Esophagus squamous epithelium (tissue), 5 donors: ENCODE results near the gene UBE2I. TPM values are rescaled to one million over a fixed set of nuclear protein-coding genes. Genes with fewer than 3 reads are reported as not detected.

Experiments used
- DNase-seq: peaks from one replicate; lab custom pipeline; 2025; lab: John Stamatoyannopoulos, UW
- H3K27ac ChIP-seq, 4 donors: fragments of 200-600 bp; sonication (generic); one replicate each; pipeline ENCODE4 v1.5.1; 2016 to 2019; ENCODE audit warnings: mild to moderate bottlenecking in 1 of 4
- H3K27me3 ChIP-seq, 4 donors: fragments of 200-600 bp; sonication (generic); 1 replicate in 3 of 4; 2 replicates in 1 of 4; pipeline versions ENCODE4 v1.5.1 to v1.6.0; 2017 to 2021; ENCODE audit warnings: antibody characterized with exemption in 1 of 4
- H3K36me3 ChIP-seq, 3 donors: fragments of 200-600 bp; sonication (generic); one replicate each; pipeline ENCODE4 v1.5.1; 2016 to 2019
- H3K4me1 ChIP-seq, 3 donors: fragments of 200-600 bp; sonication (generic); one replicate each; pipeline ENCODE4 v1.5.1; 2017 to 2019
- H3K4me3 ChIP-seq, 4 donors: fragments of 200-600 bp; sonication (generic); 1 replicate in 3 of 4; 2 replicates in 1 of 4; pipeline ENCODE4 v1.5.1; 2016 to 2019; ENCODE audit warnings: mild to moderate bottlenecking in 2 of 4, moderate library complexity in 1 of 4
- H3K9me3 ChIP-seq, 3 donors: fragments of 200-600 bp; sonication (generic); one replicate each; pipeline ENCODE4 v1.5.1; 2016 to 2019
- CTCF ChIP-seq, 6 experiments: fragments of 450-650 bp in 4 of 6; fragments of 200-600 bp in 2 of 6; sonication (generic) in 2 of 6; IDR thresholded peaks; one replicate each; pipeline ENCODE4 v1.5.1; 2016 to 2019; ENCODE audit warnings: antibody characterized with exemption in 6 of 6, mild to moderate bottlenecking in 4 of 6, moderate library complexity in 4 of 6
- POLR2A ChIP-seq, 4 donors: fragments of 450-650 bp; IDR thresholded peaks; one replicate each; pipeline ENCODE4 v1.6.1; 2017; ENCODE audit warnings: antibody characterized with exemption in 4 of 4, mild to moderate bottlenecking in 4 of 4, moderate library complexity in 3 of 4
- WGBS, 2 donors: methylation state at CpG; one replicate each; pipeline ENCODE4 v1.1.5; 2018; 5-methylcytosine and 5-hydroxymethylcytosine counted together
- intact Hi-C: fragments of 100-400 bp; cut with DNase I; formaldehyde crosslinking; loops from one replicate; pipeline ENCODE4 v1.15.0; 2022
- total RNA-seq, 4 donors: library from RNA; depleted of rRNA; stranded (reverse); fragments of >200 nt; gene quantifications; one replicate each; pipeline ENCODE4 v1.1.0, GENCODE V29; 2016
- donor health status: DM: yes; HTN: yes; CAD: no.

Gene UBE2I
- total RNA-seq, 4 donors from 2014 or later, result 31.8 to 88.1 (median 76.3) TPM

DNA sequence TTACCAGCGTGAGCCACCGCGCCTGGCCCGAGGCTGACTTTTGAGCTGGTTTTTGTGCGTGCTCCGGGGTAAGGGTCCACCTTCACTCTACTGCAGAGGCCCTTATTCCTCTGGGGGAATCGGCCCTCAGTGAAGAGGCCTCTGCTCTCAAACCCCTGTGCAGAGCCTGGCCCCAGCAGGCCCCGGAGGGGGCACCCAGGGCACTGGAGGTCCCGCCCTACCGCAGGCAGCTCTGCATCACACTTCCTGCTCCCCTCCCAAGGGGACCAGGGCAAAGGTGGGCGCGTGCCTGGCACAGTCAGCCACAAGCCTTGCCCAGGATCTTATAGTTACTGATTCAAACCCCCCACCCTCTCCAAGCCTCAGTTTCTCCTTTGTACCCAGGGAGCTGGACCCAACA lies 3.6 kb upstream of the UBE2I start:
- no peak for DNase-seq
- no peak for TF ChIP-seq POLR2A (IDR thresholded peaks at IDR 0.05)
- TF ChIP-seq CTCF (IDR thresholded peaks at IDR 0.05), result no peak
- no peaks in the 10 kb centered on the region for H3K9me3 ChIP-seq
- intact Hi-C loops, result no loop called here
- peaks cover 0 to 15% (median 0%) of the 10 kb centered on the region in 4 donors for H3K27me3 ChIP-seq
- no peaks in the 10 kb centered on the region for H3K36me3 ChIP-seq
- 60 to 70% methylated on average over 9 to 12 of the region's 12 CpGs for WGBS, 2 donors
- peaks cover 23 to 45% (median 26%) of the 10 kb centered on the region in 3 donors for H3K4me1 ChIP-seq
- peak overlapping the region in 1 of 4 donors; percentile 6 for H3K27ac ChIP-seq
- H3K4me3 ChIP-seq, result no peak overlapping the region

DNA sequence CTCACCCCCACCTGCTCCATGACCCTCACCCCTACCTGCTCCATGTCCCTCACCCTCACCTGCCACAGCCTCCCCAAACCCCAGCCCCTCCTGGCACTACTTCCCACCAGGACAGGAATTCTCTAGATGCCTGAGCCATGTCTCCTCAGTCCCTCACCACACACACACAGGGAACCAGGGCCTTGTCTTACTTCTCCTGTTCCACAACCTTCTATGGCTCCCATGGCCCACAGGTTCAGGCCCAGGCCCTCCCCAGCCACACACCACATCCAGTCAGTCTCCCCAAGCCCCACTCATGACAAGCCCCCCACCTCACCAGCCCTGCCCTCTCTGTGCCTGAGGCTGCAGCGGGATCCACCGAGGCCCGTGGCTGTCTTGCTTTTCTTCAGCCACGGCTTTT lies 3.1 kb upstream of the UBE2I start:
- Histone ChIP-seq H3K4me3 (no peak overlapping the region), H3K27ac (no peak overlapping the region), H3K27me3 (peaks cover 0 to 10% (median 0%) of the 10 kb centered on the region in 4 donors), H3K36me3 (no peaks in the 10 kb centered on the region), H3K4me1 (peaks cover 23 to 45% (median 26%) of the 10 kb centered on the region in 3 donors), H3K9me3 (no peaks in the 10 kb centered on the region)
- DNase-seq, result no peak
- TF ChIP-seq POLR2A (IDR thresholded peaks at IDR 0.05) (no peak), CTCF (IDR thresholded peaks at IDR 0.05) (no peak)
- WGBS, 2 donors, result 40 to 80% methylated on average over 3 of the region's 4 CpGs
- intact Hi-C loops, result no loop called here

DNA sequence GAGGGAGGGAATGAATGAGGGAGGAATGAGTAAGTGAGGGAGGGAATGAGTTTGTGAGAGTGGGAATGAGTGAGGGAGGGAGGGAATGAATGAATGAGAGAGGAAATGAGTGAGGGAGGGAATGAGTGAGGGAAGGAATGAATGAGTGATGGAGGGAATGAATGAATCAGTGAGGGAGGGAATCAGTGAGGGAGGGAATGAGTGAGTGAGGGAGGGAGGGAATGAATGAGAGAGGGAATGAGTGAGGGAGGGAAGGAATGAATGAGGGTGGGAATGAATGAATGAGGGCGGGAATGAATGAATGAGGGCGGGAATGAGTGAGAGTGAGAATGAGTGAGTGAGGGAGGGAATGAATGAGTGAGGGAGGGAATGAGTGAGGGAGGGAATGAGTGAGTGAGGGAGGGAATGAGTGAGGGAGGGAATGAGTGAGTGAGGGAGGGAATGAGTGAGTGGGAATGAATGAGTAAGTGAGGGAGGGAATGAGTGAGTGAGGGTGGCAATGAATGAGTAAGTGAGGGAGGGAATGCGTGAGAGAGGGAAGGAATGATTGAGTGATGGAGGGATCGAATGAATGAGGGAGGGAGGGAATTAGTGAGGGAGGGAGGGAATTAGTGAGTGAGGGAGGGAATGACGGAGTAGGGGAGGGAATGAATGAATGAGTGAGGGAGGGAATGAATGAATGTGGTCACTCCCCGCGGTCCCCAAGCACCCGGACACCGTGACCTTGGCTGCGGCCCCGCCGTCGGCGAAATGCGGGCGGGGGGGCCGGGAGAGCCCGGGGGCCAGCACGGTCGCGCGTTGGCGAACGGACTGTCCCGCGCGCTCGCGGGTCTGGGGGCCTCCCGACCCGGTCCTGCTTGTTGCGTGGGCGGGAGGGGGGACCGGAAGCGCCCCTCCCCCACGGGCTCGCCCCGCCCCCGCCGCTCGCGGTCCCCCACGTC lies 1.1 kb upstream of the UBE2I start:
- no peak for DNase-seq
- 7 to 16% methylated on average over 9 to 23 of the region's 43 CpGs for WGBS, 2 donors

GRCh38 chr16:1309888-1310831 lies 724 bp downstream of the UBE2I start:
- WGBS, 2 donors, result 1 to 2% methylated on average over 11 to 20 of the region's 77 CpGs
- no peak for DNase-seq
- no peaks in the 10 kb centered on the region for H3K27me3 ChIP-seq
- no peaks in the 10 kb centered on the region for H3K9me3 ChIP-seq
- peaks cover 16 to 29% (median 18%) of the 10 kb centered on the region in 3 donors for H3K36me3 ChIP-seq
- TF ChIP-seq CTCF (IDR thresholded peaks at IDR 0.05), result no peak
- no peak for TF ChIP-seq POLR2A (IDR thresholded peaks at IDR 0.05)
- H3K4me1 ChIP-seq, result peaks cover 24 to 61% (median 36%) of the 10 kb centered on the region in 3 donors
- H3K4me3 ChIP-seq, result peak overlapping the region; percentile 68 to 93 (median 82)
- peak overlapping the region; percentile 77 to 99 (median 99) for H3K27ac ChIP-seq
- intact Hi-C loops, result no loop called here

More for the DNA sequence above, 1.1 kb upstream of the UBE2I start:
- Histone ChIP-seq H3K27ac (peak overlapping the region; percentile 99), H3K4me1 (peaks cover 28 to 52% (median 35%) of the 10 kb centered on the region in 3 donors), H3K27me3 (peaks cover 0 to 4% (median 0%) of the 10 kb centered on the region in 4 donors), H3K9me3 (no peaks in the 10 kb centered on the region), H3K36me3 (peaks cover 0 to 10% (median 0%) of the 10 kb centered on the region in 3 donors), H3K4me3 (peak overlapping the region; percentile 68 to 93 (median 82))
- TF ChIP-seq CTCF (IDR thresholded peaks at IDR 0.05) (no peak), POLR2A (IDR thresholded peaks at IDR 0.05) (no peak)
- intact Hi-C loops, result no loop called here
